Suppressor macrophage treated with lipopolysaccharide for 4 hours (primary cell): ENCODE data around the gene ECE1.

Experiments used
- DNase-seq: peaks from one replicate; pipeline ENCODE4 v3.0.0-alpha.2; 2020

Gene ECE1

DNA sequence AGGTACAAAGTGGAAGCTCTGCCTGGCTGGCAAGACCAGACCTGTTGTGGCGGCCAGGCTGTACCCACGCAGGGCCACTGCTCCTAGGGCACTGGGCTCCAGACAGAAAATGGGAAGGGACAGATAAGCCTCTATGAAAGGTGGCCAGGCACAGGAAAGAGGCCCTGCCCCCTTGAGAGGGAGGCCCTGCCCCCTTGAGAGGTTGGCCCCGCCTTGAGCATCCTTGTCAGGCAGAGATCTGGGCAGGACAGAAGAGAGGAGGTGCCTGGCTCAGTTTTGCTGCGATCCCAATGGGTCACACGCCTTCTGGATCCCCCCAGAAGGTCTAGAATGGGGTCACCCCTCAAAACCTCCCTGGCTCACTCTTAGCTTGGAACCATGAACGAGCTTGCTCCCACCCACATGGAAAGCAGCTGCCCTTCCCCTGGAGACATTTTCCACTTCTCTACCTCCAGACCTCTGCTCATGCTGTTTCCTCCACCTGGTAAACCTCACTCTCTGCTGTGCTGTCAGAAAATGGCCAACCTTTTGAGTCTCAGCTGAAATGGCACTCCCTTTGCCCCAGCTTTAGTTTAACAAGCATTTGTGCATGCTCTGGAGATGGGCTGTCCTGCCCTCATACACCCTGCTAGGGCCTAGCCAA lies 17.5 kb upstream of the ECE1 start:
- no peak for DNase-seq

DNA sequence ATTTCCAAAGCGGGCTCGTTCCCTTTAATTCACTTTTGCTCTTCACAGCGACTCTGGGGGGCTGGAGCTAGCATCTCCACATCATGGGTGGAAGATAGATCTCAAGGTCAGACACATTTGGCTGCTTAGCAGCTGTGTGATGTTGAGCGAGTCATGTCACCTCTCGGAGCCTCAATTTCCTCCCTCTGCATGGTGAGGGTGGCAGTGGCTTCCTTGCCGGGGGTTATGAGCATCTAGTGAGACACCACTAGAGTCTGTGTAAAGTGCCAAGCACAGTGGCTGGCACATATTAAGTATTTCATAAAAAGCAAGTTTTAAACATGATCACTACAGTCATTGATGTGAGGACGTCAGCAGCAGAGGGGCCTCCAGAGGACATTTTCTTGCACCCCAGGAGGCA lies 16.9 kb upstream of the ECE1 start:
- no peak for DNase-seq

DNA sequence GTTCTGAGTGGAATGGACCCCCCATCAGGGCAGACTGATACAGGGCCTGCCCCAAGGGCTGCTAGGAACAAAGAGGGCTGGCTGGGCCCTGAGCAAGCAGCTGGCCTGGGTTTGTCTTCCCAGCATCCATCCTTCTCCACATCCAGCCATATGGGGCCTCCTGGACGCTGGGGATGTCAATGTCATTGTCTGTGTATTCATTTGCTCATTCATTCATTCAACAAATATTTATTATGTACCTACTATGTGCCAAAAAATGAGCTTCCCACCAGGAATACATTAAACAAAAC lies 15.6 kb upstream of the ECE1 start:
- DNase-seq: no peak

- no peak for DNase-seq
Measured at GRCh38 chr1:21305155-21305899, 15.1 kb upstream of the ECE1 start.

GRCh38 chr1:21304488-21304887 lies 14.2 kb upstream of the ECE1 start:
- no peak for DNase-seq

- DNase-seq: no peak
Measured at GRCh38 chr1:21302747-21303715, 12.8 kb upstream of the ECE1 start.

- no peak for DNase-seq
Measured at GRCh38 chr1:21301794-21302440, 11.7 kb upstream of the ECE1 start.

DNA sequence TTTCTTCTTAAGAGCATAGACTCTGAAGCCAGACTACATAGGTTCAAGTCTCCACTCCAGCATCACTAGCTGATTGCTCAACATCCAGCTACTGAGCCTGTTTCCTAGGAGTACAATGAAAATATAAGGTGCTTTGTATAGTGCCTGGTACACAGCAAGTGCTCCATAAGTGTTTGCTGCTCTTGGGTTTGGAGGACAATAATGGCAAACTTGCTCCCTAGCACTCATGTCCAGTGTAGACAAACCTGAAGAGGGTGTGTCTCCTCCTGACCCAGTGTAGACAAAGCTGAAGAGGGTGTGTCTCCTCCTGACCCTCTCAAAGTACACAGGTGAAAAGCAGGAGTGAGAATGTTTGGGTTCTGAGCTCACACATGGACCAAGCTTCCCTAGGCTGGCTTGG lies 10.5 kb upstream of the ECE1 start:
- no peak for DNase-seq

GRCh38 chr1:21299780-21300395 lies 9.6 kb upstream of the ECE1 start:
- no peak for DNase-seq

DNA sequence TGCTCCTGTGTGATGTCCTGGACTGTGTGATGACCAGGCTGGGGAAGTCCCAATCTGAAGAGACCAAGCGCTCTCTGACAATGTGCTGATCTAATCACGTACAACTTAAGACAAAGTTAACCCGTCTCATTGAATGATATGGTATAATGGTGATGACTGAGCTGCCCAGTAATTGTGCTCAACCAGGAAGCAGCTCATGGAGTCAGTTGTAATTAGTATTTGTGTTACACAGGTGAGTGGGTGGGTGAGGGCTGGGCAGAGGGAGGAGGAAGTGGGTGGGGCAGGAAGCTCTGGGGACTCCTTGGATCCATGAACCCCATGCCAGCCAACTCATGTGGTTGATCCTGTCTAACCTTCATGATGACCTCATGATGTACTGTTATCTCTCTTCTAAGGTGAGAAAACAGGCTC lies 8.7 kb upstream of the ECE1 start:
- DNase-seq: peak; percentile 44

- DNase-seq: no peak
Measured at GRCh38 chr1:21297975-21298374, 7.7 kb upstream of the ECE1 start.

DNA sequence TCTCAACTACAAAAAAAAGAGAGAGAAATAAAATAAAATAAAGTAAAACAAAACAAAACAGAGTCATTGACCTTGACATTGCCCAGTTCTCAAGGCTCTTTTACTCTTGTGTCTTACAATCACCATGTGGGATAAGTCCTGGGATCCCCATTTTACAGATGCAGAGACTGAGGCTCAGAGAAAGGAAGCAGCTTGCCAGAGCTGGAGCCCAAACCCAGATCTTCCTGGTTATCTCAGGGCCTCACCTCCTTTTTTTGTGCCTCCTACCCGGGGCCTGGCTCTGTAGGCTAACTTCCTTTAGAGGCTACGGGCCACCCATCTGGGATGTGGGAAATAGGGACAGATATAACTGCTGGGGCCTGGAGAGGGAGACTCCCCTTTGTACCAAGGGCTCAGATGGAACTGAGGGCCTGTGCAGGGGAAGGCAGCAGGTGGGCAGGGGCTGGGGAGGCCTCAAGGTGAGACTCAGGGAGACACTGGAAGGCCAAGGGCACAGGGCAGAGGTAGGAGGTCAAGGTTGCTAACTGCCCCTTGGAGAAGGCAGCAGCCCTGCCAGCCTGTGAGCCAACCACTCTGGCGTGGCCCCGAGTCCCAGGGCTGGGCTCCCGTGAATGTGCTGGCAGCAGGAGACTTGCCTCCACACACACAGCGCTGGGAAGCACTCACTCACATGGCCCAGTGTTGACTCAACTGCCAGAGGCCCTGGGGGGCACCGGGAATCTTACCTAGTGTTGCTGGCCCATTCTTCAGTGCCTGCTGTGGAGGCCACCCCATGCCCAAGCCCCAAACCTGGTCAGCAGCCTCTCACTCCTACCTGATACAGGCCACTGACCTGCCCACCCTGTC lies 6.5 kb upstream of the ECE1 start:
- DNase-seq: no peak

DNA sequence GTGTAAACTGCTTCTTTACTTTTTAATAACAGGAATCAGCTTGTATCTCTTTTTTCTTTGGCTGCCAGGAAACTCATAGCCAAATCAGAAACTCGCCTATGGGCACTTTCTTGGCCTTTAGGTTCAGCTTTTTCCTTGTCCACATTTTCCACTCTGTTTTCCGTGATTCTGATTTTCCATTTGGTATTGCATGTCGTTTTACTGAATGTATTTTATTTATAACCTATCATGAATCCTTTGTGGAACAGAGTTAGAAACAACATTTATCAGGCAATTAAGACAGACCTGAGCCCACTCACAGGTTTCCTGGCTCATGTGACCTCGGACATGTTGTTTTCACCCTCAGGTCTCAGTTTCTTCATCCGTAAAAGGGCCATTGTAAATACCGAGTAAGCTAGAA lies 5.3 kb upstream of the ECE1 start:
- DNase-seq: no peak

DNA sequence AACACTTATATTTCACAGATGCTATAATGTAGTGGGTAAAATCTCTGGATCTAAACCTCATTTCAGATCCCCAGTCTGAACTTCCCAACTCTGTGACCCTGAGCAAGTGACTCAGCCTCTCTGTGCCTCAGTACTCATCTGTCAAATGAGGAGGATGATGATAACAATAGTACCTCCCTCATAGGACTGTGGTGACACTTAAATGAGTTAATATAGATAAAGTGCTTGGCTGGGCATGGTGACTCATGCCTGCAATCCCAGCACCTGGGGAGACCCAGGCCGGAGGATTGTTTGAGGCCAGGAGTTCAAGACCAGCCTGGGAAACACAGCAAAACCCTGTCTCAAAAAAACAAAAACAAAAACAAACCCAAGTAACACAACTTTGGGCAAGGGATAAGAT lies 4.7 kb upstream of the ECE1 start:
- DNase-seq: peak; percentile 80

GRCh38 chr1:21294266-21294989 lies 4.2 kb upstream of the ECE1 start:
- peak; percentile 91 for DNase-seq

GRCh38 chr1:21293537-21294265 lies 3.4 kb upstream of the ECE1 start:
- peak; percentile 19 for DNase-seq

GRCh38 chr1:21292984-21293536 lies 2.8 kb upstream of the ECE1 start:
- DNase-seq: no peak

DNA sequence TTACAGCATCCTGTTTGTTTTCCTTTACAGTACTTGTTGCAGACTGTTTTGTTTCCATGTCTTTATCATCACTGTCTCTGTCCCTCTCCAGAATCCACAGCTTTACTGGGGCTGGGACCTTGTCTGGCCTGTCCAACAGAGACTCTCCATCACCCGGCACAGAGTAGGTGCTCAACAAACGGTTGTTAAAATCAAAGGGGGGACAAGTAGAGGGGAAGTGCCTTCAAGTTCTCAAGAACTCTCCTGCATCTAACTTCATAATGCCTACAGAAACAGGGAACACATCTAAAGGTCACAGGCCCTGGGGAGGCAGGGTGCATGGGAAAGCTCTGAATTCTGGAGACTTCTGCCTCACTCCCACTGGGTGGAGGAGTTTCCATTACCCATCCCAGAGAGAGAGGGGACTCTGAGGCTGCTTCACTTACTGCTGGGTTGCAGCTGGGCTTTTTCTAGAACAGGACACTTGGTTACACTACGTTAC lies 2.3 kb upstream of the ECE1 start:
- DNase-seq: peak; percentile 32

DNA sequence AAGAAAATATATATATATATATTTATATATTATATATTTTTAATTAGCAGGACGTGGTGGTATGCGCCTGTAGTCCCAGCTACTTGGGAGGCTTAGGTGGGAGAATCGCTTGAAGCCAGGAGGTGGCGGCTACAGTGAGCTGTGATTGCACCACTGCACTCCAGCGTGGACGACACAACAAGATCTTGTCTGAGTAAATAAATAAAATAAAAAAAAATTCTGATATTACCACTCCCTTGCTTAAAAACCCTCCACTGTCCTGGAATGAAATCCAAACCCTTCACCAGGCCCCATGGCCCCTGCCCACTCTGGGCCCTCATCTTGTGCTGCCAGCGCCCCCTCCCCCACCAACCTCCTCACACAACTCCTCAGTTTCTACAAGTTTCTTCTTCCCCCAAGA lies 1.7 kb upstream of the ECE1 start:
- DNase-seq: no peak

DNA sequence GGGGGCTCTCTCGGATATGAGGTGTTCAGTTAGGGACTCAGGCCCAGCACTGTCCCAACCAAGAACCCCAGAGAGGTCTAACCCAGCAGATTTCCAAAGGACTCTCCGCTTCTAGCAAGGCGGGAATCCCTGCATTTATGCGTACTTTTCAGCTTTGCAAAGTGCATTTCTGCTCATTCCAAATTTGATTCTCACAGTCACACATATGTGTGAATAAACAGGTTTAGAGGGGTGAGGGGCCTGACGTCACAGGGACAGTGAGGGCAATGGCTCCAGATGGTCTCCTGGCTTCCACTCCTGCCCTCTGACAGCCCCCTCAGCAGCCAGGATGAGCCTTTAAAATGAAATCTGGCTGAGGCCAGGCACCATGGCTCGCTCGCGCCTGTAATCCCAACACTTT lies 921 bp upstream of the ECE1 start:
- no peak for DNase-seq
